A673 (cell line): ENCODE measurements around the gene PRRT4. TPM values are rescaled to one million over a fixed set of nuclear protein-coding genes. Genes with fewer than 3 reads are reported as not detected.

Experiments used
- BruUV-seq: library from RNA; stranded (reverse); fragments of 400-500 nt; replicated peaks from 2 replicates; lab custom pipeline; 2021; lab: Mats Ljungman, UMichigan
- CTCF ChIA-PET: fragments of 300-600 bp; sonication (Branson Sonifier 250); formaldehyde crosslinking; loops from one replicate; lab custom pipeline; 2022; ENCODE audit warnings: antibody characterized with exemption; lab: Charles Lee
- POLR2A ChIA-PET: fragments of 300-600 bp; sonication (Branson Sonifier 250); formaldehyde crosslinking; loops from one replicate; lab custom pipeline; 2022; ENCODE audit warnings: antibody characterized with exemption; ENCODE audit not compliant: low non-redundant PET; lab: Charles Lee
- DNase-seq: peaks from one replicate; pipeline ENCODE4 v3.0.0-alpha.2; 2015; ENCODE audit warnings: low spot score
- H3K27ac ChIP-seq: fragments of 200-600 bp; sonication (generic); 2 replicates; pipeline ENCODE4 v1.5.1; 2016; ENCODE audit warnings: mixed run types, low read depth, mild to moderate bottlenecking, mixed read lengths, antibody characterized with exemption, low read length; ENCODE audit not compliant: poor library complexity, severe bottlenecking
- H3K27me3 ChIP-seq: fragments of 200-600 bp; sonication (generic); replicated peaks from 2 replicates; pipeline ENCODE4 v1.6.1; 2017; ENCODE audit warnings: mixed run types, low read depth, mild to moderate bottlenecking, mixed read lengths, antibody characterized with exemption, low read length; ENCODE audit not compliant: insufficient read depth, poor library complexity
- H3K36me3 ChIP-seq: fragments of 200-600 bp; sonication (generic); 2 replicates; pipeline ENCODE4 v1.6.1; 2016; ENCODE audit warnings: mixed run types, mild to moderate bottlenecking, mixed read lengths, antibody characterized with exemption, low read length; ENCODE audit not compliant: insufficient read depth, poor library complexity, severe bottlenecking
- H3K4me1 ChIP-seq: fragments of 200-600 bp; sonication (generic); 2 replicates; pipeline ENCODE4 v1.6.1; 2017; ENCODE audit warnings: mixed run types, mild to moderate bottlenecking, mixed read lengths, antibody characterized with exemption, low read length; ENCODE audit not compliant: insufficient read depth, poor library complexity, severe bottlenecking
- H3K4me3 ChIP-seq: fragments of 200-600 bp; sonication (generic); 2 replicates; pipeline ENCODE4 v1.5.1; 2016; ENCODE audit warnings: low read depth, mixed run types, mild to moderate bottlenecking, mixed read lengths, low read length; ENCODE audit not compliant: poor library complexity, severe bottlenecking
- H3K9me3 ChIP-seq: fragments of 200-600 bp; sonication (generic); 2 replicates; pipeline ENCODE4 v1.6.1; 2016; ENCODE audit warnings: mixed run types, low read depth, mild to moderate bottlenecking, mixed read lengths, antibody characterized with exemption, low read length; ENCODE audit not compliant: poor library complexity, severe bottlenecking
- EZH2 ChIP-seq: fragments of 200-600 bp; sonication (generic); IDR thresholded peaks from 2 replicates; pipeline ENCODE4 v1.6.1; 2017; ENCODE audit warnings: borderline replicate concordance, low read depth, mild to moderate bottlenecking, mixed read lengths, antibody characterized with exemption, low read length; ENCODE audit not compliant: poor library complexity, severe bottlenecking
- intact Hi-C: fragments of 100-400 bp; cut with micrococcal nuclease; formaldehyde crosslinking; loops from one replicate; pipeline ENCODE4 v1.10.0; 2022; ENCODE audit not compliant: unreplicated experiment
- total RNA-seq: library from RNA; stranded (reverse); gene quantifications from 2 replicates; pipeline ENCODE4 v1.2.3, GENCODE V29; 2021
- TF ChIP-seq, protein P1 (sequence below): fragments of 300-800, 200-600 bp; sonication (generic); conservative IDR thresholded peaks from 2 replicates; pipeline ENCODE4 v1.5.1; 2017; ENCODE audit warnings: low read depth, mild to moderate bottlenecking, antibody characterized with exemption, low read length, moderate library complexity, mixed read lengths

The PRRT4 gene
- total RNA-seq, 1 experiment from 2014 or later: 42.4 TPM

DNA sequence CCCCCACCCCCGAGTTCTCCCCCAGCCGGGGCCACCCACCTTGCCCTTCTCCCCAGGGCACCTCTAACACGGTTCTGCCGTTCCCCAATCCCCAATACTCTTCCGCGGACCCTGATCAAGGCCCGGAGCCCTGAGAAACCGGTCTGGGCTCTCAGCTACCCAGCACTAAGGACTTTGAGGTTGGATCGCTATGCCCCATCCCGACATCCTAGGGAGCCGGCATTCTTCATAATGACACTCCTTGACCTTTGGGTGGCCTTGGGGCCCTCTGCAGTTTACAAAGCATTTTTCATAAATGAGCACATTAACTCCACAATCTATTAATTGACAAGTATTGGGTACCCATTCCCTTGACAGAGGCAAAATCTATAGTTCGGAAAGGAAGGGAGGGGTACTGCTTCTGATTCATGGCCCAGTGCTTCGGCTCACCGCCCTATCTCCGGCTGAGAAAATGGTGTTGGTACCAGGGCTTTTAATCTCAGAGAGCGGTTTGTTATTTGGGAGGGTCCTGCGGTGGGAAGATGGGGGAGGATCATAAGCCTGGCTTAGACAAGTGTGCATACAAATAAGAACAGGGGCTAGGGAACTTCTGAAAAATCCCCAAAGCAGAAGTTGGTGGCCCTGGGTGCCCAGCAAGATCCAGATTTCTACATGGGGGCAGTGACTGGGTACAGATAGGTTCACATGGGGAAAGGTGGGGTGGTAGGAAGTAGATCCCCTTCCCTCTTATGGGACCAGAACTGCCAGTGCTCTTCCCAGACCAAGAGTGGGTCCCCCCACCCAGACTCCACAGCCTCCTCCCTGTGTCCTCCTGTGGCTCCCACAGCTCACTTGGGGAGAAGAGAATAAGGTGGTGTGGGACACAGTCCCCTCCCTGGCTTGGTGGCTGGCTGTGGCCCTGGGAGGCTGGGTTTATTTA lies 45.1 kb upstream of the PRRT4 start:
- no TSS peak for BruUV-seq
- H3K4me3 ChIP-seq: peak overlapping the region; percentile 18
- ChIA-PET POLR2A (no interaction called here), CTCF (interaction anchor here (0.6 kb wide), 1 partner anchor 9 kb away, joined by 14 read pairs; no protein-coding TSS in a partner anchor)
- H3K27me3 ChIP-seq: no peaks in the 10 kb centered on the region
- intact Hi-C loops: no loop called here
- H3K27ac ChIP-seq: peak overlapping the region; percentile 29
- H3K9me3 ChIP-seq: no peaks in the 10 kb centered on the region
- H3K36me3 ChIP-seq: peaks cover 4% of the 10 kb centered on the region
- TF ChIP-seq, protein P1, sequence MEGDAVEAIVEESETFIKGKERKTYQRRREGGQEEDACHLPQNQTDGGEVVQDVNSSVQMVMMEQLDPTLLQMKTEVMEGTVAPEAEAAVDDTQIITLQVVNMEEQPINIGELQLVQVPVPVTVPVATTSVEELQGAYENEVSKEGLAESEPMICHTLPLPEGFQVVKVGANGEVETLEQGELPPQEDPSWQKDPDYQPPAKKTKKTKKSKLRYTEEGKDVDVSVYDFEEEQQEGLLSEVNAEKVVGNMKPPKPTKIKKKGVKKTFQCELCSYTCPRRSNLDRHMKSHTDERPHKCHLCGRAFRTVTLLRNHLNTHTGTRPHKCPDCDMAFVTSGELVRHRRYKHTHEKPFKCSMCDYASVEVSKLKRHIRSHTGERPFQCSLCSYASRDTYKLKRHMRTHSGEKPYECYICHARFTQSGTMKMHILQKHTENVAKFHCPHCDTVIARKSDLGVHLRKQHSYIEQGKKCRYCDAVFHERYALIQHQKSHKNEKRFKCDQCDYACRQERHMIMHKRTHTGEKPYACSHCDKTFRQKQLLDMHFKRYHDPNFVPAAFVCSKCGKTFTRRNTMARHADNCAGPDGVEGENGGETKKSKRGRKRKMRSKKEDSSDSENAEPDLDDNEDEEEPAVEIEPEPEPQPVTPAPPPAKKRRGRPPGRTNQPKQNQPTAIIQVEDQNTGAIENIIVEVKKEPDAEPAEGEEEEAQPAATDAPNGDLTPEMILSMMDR: no peak
- no peak for TF ChIP-seq EZH2
- H3K4me1 ChIP-seq: peaks cover 39% of the 10 kb centered on the region
- DNase-seq: no peak

DNA sequence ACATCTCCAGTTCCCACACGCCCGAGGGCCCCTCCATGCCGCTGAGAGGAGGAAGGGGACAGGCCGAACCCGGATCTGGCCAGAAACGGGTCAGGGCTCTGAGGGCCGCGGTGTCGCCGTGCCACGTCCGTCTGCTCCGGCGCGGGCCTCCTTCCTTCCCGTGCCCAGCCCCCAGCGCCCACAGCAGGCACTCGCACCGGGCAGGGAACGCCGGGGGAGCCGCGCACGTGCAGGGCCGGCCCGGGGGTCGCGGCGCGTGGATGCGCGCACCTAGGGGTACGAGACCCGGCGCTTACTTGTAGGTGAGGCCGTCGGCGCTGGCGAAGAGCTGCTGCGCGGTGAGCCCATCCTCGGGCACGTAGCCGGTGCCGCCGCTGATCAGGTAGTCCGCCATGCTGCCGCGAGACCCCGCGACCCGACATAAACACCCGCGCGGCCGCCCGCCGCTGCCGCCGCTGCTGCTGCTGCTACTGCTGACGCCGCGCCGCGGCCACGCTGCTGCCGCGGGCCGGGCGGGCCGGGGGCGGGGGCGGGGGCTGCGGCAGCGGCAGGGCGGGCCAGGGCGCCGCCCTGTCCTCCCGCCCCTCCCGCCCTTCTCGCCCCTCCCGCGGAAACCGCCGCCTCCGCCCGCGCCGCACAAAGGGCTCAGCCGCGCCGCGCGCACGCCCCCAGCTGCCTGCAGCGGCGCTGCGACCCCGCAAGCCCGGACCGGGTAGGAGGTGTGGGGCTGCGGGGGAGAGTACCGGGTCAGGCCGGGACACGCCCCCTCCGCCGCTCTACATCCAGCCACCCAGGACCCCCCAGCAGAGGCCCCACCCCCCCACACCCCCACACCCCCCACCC lies 44.2 kb upstream of the PRRT4 start:
- ChIA-PET POLR2A (no interaction called here), CTCF (no interaction called here)
- TF ChIP-seq EZH2: no peak
- TF ChIP-seq, protein P1: no peak
- Histone ChIP-seq H3K27ac (peak overlapping the region; percentile 80), H3K4me3 (peak overlapping the region; percentile 81), H3K36me3 (peaks cover 11% of the 10 kb centered on the region), H3K27me3 (no peaks in the 10 kb centered on the region), H3K4me1 (peaks cover 39% of the 10 kb centered on the region), H3K9me3 (no peaks in the 10 kb centered on the region)
- DNase-seq: peak; percentile 74
- intact Hi-C loops: no loop called here
- BruUV-seq: no TSS peak

DNA sequence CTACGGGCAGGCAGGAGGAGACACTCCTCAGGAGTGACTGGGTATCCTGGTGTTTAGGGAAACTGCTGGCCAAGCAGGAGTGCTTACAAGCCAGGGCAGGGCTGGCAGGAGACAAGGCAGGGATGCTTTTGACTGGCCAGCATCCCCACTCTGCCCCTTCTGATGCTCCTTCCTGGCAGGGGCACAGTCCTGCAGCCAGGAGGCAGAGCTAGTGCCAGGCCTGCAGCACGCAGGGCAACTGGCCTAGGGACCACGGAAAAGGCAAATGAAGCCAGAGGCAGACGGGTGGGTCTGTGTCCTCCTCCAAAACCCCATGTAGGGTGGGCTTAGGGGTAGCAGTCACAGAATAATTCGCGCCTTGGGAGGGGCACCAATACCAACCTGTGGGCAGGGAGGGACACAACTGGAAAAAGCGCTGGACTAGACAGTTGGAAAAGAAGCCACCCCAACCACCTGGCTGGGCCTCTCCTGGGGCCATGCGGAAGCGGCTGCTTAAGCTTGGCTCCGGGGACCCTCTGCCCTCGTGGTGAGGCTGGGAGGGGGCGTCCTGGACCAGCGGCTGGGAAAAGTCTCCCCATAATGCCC lies 43.5 kb upstream of the PRRT4 start:
- Histone ChIP-seq H3K4me3 (peak overlapping the region; percentile 81), H3K36me3 (peaks cover 17% of the 10 kb centered on the region), H3K27me3 (no peaks in the 10 kb centered on the region), H3K9me3 (no peaks in the 10 kb centered on the region), H3K4me1 (peaks cover 34% of the 10 kb centered on the region), H3K27ac (peak overlapping the region; percentile 80)
- POLR2A ChIA-PET: no interaction called here
- no peak for DNase-seq
- CTCF ChIA-PET: interaction anchor here (1.1 kb wide), 1 partner anchor 23 kb away, joined by 3 read pairs; no protein-coding TSS in a partner anchor
- TF ChIP-seq EZH2: no peak
- TF ChIP-seq, protein P1: no peak
- intact Hi-C loops: no loop called here
- no TSS peak for BruUV-seq
